Activated T-helper 2 cell treated with anti-CD3 and anti-CD28 coated beads, Interferon-gamma antibody, Interleukin-2, Interleukin-4, amounts not matched to agents 10 μg/mL and 5 μg/mL and 100 μg/mL, durations not matched to agents 14 hours and 24 hours and 36 hours (primary cell): ENCODE measurements around the gene CFAP251. TPM values are rescaled to one million over a fixed set of nuclear protein-coding genes. Genes with fewer than 3 reads are reported as not detected.

Source experiments
- DNase-seq: peaks from one replicate; pipeline ENCODE4 v3.0.0; 2021; ENCODE audit warnings: low spot score
- H3K27ac Mint-ChIP-seq: one replicate; pipeline ENCODE4 v1.8.0; 2021; ENCODE audit warnings: mixed read lengths
- H3K27me3 Mint-ChIP-seq: one replicate; pipeline ENCODE4 v1.8.0; 2021; ENCODE audit warnings: low read depth, mixed read lengths
- H3K36me3 Mint-ChIP-seq: one replicate; pipeline ENCODE4 v1.8.0; 2021; ENCODE audit warnings: low read depth, mixed read lengths
- H3K4me1 Mint-ChIP-seq: one replicate; pipeline ENCODE4 v1.8.0; 2021; ENCODE audit warnings: low read depth, mixed read lengths
- H3K4me3 Mint-ChIP-seq: one replicate; pipeline ENCODE4 v1.8.0; 2021; ENCODE audit warnings: low read depth, mild to moderate bottlenecking, moderate library complexity, mixed read lengths
- H3K9me3 Mint-ChIP-seq: one replicate; pipeline ENCODE4 v1.8.0; 2021; ENCODE audit warnings: mixed read lengths
- intact Hi-C: fragments of 100-400 bp; cut with micrococcal nuclease; formaldehyde crosslinking; loops from one replicate; pipeline ENCODE4 v1.15.1; 2023
- total RNA-seq: library from RNA; stranded (reverse); gene quantifications from 2 replicates; pipeline ENCODE4 v1.2.3, GENCODE V29; 2022

The CFAP251 gene
- total RNA-seq, 1 donor from 2014 or later, result 0.82 TPM

DNA sequence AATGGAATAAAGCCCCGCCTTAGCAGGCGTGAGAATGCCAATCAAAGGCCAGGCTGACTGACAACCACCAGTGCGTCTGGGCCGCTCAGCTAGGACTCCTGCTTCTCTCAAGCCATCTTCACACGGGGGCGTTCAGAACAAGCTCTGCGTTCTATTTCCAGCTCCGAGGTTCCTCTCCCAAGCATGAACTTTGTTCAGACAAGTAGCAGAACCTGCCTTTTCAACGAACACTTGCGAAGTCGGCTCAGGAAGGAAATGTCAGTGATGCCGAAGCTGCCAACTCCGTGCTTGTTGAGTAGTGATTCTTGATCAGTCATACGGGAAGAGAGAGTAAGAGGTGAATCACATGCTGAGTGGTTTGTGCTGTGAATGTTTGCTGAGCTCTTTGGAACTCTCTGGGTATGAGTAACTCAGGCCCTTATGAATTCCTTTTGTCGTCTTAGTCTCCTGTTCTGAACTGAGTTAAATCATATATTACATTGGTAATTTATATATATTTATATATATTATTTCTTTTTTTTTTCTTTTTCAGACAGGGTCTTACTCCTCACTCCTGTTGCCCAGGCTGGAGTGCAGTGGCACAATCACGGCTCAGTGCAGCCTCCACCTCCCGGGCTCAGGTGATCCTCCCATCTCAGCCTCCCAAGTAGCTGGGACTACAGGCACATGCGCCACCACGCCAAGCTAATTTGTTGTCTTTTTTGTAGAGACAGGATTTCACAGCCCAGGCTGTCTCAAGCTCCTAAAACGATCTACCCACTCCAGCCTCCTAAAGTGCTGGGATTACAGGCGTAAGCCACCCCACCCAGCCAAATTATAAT is 73.9 kb downstream of the CFAP251 start:
- H3K36me3 Mint-ChIP-seq, result no peaks in the 10 kb centered on the region
- peak overlapping the region; percentile 88 for H3K27ac Mint-ChIP-seq
- H3K4me1 Mint-ChIP-seq, result peaks cover 17% of the 10 kb centered on the region
- H3K9me3 Mint-ChIP-seq, result no peaks in the 10 kb centered on the region
- H3K27me3 Mint-ChIP-seq, result peaks cover 11% of the 10 kb centered on the region
- no peak overlapping the region for H3K4me3 Mint-ChIP-seq
- intact Hi-C loops, result loop anchor here (5.0 kb wide), 1 partner anchor 90 kb away; no protein-coding TSS in a partner anchor
- DNase-seq, result peak; percentile 43

DNA sequence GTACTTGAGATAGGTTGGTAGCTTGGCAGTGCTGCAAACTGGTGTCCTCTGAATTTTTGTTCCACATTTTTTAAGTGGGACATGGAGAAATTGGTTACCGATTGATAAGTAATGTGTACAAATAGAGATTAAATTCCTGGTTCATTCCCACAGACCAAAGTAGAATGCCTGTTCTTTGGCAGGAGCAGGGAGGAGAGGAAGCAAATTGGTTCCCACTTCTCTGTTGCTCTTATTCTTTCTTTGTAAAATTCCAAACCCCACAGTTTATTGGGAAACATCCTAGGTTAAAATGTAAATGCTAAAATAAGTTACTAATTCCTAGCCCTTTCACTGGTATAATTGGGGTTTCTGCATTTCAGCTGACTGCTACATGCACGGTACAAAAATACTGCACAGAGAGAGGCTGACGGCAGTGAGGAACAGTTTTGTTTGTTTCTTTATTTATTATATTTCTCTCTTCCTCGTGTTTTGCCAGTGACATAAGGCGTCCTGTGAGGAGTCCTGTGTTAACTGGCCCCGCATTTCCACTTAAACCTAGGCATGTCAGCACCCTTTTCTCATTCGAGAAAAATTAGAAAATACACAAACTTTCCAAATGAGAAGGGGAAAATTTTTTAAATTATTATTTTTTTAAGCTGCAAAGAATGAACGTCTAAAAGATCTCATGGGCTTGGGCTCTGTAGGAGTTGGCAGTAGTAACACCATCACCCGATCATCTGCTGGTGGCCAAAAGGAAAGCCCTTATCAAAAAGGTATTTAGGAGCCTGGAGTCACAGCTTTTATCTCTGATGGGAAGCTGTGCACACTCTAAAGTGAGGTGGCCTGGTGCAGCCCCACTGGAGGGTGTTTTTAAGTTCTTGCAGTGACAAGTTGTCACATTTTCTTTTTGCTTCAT is 77.9 kb downstream of the CFAP251 start:
- H3K4me1 Mint-ChIP-seq, result peaks cover 10% of the 10 kb centered on the region
- peaks cover 6% of the 10 kb centered on the region for H3K9me3 Mint-ChIP-seq
- intact Hi-C loops, result no loop called here
- H3K27ac Mint-ChIP-seq, result no peak overlapping the region
- H3K36me3 Mint-ChIP-seq, result no peaks in the 10 kb centered on the region
- H3K4me3 Mint-ChIP-seq, result no peak overlapping the region
- peaks cover 11% of the 10 kb centered on the region for H3K27me3 Mint-ChIP-seq
- no peak for DNase-seq

DNA sequence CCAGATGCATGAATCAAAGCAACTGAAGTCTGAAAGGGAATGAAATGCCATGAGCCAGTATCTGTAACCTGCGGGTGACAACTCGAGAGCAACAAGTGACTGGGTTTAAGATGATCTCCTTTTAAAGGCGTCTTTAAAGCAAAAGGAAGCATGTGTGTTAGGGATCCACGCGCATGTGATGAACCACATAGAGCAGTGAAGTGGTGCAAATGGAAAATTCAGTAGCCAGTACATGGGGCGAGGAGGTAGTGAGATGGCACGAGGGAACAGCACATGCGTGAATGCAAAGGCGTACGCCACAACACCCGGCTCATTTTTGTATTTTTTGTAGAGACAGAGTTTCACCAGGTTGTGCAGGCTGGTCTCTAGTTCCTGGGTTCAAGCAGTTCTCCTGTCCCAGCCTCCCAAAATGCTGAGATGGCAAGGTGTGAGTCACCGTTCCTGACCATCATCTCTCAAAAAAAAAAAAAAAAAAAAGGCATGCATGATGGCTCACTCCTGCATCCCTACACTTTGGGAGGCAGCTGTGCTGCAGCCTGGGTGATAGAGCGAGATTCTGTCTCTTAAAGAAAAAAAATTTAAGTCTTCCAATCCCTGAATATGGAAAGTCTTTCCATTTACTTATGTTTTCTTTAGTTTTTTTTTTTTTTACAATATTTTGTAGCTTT is 78.7 kb downstream of the CFAP251 start:
- H3K4me1 Mint-ChIP-seq, result peaks cover 2% of the 10 kb centered on the region
- no peak overlapping the region for H3K4me3 Mint-ChIP-seq
- peaks cover 6% of the 10 kb centered on the region for H3K9me3 Mint-ChIP-seq
- H3K27ac Mint-ChIP-seq, result no peak overlapping the region
- H3K27me3 Mint-ChIP-seq, result peaks cover 11% of the 10 kb centered on the region
- intact Hi-C loops, result no loop called here
- no peak for DNase-seq
- H3K36me3 Mint-ChIP-seq, result no peaks in the 10 kb centered on the region

DNA sequence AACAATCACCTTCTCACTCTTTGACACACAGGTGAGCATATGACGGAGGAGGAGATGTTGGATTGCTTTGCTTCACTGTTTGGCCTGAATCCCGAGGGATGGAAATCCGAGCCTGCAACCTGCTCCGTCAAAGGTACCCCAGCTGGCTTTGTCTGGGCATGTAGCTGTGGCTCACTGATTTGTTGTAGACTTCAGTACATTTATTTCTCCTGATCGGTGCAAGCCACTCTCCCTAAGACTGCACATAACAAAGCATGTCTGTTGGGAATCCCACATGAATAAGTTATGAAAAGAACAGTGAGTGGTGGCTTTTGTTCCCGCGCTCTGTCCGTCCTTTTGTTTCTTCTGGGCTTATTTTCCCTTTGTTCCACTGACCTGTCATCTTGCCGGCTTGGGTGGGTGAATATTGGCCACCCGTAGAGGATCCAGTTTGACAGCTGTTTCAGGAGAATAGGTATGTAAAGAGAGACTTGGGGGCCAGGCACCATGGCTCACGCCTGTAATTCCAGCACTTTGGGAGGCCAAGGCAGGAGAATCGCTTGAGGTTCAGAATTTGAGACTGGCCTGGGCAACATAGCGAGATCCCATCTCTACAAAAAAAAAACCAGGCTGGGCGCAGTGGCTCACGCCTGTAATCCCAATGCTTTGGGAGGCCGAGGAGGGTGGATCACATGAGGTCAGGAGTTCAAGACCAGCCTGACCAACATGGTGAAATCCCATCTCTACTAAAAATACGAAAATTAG is 83.2 kb downstream of the CFAP251 start:
- no peak for DNase-seq
- Mint-ChIP-seq H3K4me1 (peaks cover 5% of the 10 kb centered on the region), H3K36me3 (no peaks in the 10 kb centered on the region), H3K4me3 (no peak overlapping the region), H3K9me3 (peaks cover 6% of the 10 kb centered on the region), H3K27me3 (peaks cover 23% of the 10 kb centered on the region), H3K27ac (no peak overlapping the region)
- intact Hi-C loops, result no loop called here

DNA sequence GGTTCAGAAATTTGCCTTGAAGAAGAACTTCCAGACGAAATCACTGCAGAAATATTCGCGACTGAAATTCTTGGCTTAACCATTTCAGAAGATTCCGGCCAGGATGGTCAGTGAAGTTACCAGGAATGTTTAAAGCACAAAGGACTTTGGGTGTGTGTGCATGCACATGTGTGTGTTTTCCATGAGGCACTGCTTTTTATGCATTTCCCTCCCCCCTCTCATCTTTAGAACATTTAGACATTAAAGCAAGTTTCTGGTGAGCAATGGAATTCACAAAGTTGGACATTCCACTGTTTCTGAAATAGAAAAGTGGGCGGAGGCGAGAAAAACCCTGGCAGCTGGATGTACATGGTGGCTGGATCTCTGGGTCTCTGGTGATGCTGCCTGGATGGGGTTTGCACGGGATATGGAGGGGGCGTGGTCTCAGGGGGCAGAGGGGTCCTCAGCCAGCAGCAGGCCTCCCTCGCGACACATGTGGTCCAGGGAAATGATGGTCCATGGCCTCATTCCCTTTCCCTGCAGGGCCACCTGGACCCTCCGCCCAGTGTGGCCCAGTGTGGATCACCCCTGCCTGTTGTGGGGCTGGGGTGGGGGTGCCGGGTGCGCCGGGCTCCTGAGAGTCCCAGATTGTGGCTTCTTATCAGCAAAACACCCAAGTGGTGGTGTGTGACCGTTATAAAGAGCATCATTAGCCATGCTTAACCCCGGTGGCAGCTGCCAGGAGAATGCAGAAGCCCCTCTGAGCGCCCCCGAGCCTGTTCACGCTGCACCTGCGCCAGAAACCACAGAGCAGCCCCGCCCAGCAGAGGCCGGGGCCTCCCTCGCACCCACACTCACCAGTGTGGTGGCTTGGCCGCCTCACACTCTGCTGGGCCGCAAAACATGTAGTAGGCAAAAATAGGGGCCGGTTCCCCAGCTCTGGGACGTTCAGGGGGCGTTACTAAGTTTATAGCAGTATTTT is 85.5 kb downstream of the CFAP251 start:
- no peak overlapping the region for H3K4me3 Mint-ChIP-seq
- H3K4me1 Mint-ChIP-seq, result peaks cover 7% of the 10 kb centered on the region
- H3K27me3 Mint-ChIP-seq, result peaks cover 30% of the 10 kb centered on the region
- H3K27ac Mint-ChIP-seq, result no peak overlapping the region
- no peak for DNase-seq
- intact Hi-C loops, result no loop called here
- no peaks in the 10 kb centered on the region for H3K36me3 Mint-ChIP-seq
- peaks cover 6% of the 10 kb centered on the region for H3K9me3 Mint-ChIP-seq

DNA sequence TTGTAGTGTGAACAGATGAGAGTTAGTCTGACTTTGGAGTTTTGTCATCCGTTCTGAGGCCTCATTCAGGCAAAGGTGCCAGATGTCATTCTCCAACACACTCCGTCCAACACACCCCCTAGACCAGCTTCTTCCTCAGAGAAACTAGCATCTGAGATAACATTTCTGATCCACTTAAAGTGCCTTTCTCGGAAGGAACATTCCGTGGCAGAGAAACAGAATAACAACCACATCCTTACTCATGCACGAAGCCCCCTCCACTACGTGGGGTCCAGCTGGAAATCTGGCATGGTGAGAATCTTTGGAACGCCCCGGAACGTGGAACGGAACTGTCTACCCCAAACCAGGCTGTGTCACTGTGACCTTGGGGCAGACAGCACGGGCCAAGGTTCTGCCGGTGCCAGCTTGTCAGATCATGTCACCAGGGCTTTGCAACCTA is 86.3 kb downstream of the CFAP251 start:
- intact Hi-C loops, result no loop called here
- H3K9me3 Mint-ChIP-seq, result peaks cover 1% of the 10 kb centered on the region
- no peak overlapping the region for H3K27ac Mint-ChIP-seq
- H3K27me3 Mint-ChIP-seq, result peaks cover 30% of the 10 kb centered on the region
- no peak for DNase-seq
- peaks cover 7% of the 10 kb centered on the region for H3K4me1 Mint-ChIP-seq
- H3K4me3 Mint-ChIP-seq, result no peak overlapping the region
- H3K36me3 Mint-ChIP-seq, result no peaks in the 10 kb centered on the region

DNA sequence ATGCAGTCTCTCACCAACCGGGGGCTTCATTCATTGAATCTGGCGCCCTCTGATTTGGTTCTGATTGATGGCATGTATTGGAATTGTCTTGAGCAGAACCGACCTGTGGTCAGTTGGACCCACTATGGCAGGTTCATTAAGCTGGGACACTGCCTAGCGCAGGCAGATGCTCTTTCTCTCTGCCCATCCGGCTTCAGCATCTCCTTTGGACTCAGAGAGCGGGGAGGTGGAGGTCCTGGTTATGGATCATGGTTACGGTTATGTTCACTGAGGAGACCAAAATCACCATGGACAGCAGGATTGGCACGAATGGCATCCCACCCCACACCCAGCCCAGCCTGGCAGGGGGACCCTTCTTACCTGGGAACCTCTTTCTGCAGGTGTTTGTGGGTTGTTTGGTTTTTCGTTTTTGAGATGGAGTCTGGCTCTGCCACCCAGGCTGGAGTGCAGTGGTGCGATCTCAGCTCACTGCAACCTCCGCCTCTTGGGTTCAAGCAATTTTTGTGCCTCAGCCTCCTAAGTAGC is 86.9 kb downstream of the CFAP251 start:
- no peaks in the 10 kb centered on the region for H3K9me3 Mint-ChIP-seq
- H3K27ac Mint-ChIP-seq, result no peak overlapping the region
- intact Hi-C loops, result no loop called here
- H3K36me3 Mint-ChIP-seq, result no peaks in the 10 kb centered on the region
- no peak for DNase-seq
- H3K4me3 Mint-ChIP-seq, result no peak overlapping the region
- H3K27me3 Mint-ChIP-seq, result peaks cover 30% of the 10 kb centered on the region
- peaks cover 7% of the 10 kb centered on the region for H3K4me1 Mint-ChIP-seq

DNA sequence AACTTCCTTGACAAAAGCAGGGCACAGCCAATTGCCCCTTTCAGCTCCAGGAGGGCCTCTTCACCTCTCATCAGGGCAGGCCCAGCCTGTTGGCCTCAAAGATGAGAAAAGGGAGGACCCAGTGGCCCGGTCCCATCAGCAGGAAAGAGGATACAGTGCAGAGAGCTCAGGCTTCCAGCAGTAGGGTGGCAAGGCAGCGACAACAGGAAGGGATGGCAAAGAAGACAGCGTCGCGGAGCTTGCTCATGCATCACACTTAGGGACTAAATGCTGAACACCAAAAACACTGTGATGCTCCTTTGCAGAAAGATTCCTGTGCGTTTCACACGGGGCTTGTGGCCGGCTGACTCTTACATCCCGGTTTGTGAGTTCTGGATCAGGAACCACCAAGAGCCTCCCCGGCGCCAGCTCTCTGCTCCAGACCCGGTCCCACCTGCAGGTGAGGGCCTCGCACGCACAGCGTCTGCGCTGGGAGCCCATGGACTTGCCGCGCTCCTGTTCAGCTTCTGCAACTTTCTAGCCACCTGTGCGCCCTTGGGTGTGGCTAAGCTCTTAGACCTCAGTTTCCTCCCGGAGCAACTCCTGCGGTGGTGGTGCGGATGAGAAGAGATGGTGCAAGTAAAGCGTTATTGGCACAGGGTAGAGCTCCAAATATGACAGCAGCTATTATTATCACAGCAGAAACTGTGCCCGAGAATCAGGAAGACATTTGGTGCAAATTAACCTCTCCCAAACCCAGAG is 88.0 kb downstream of the CFAP251 start:
- no peaks in the 10 kb centered on the region for H3K36me3 Mint-ChIP-seq
- H3K27ac Mint-ChIP-seq, result no peak overlapping the region
- H3K4me1 Mint-ChIP-seq, result peaks cover 7% of the 10 kb centered on the region
- intact Hi-C loops, result no loop called here
- DNase-seq, result no peak
- no peaks in the 10 kb centered on the region for H3K9me3 Mint-ChIP-seq
- peaks cover 30% of the 10 kb centered on the region for H3K27me3 Mint-ChIP-seq
- no peak overlapping the region for H3K4me3 Mint-ChIP-seq

DNA sequence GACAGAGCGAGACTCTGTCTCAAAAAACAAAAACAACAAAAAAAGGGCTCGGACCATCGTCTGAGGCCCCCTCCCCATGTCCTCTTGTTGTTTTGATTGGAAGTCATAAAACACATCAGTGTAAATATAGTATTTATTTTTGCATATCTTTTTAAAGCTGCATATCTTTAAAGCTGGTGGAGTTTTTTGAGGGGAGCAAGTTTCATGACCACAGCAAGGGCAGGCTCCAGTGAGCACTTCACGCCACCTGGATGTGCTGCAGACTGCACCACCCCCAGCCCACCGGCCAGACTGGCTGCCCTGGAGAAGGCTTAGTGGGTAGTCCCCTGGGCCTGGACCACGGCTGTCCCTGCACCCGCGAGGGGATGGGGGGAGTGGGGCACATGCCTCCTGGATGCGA is 91.3 kb downstream of the CFAP251 start:
- Mint-ChIP-seq H3K4me1 (peaks cover 9% of the 10 kb centered on the region), H3K9me3 (no peaks in the 10 kb centered on the region), H3K36me3 (no peaks in the 10 kb centered on the region), H3K27me3 (peaks cover 18% of the 10 kb centered on the region), H3K27ac (no peak overlapping the region), H3K4me3 (no peak overlapping the region)
- intact Hi-C loops, result no loop called here
- DNase-seq, result no peak

DNA sequence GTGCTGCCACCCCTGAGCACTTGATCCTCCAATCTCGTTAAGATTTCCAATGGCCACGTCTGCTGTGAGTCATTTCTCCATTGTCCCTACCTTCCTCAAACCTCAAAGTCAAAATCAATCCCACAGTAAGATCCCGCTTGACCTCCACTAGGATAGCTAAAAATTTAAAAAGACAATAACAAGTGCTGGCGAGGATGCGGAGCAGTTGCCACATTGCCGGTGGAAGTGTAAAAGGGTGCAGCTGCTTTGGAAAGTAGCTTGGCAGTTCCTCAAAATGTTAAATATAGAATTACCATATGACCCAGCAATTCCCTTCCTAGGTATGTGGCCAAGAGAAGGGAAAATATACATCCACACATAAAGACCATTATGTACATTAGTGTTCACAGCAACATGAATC is 93.8 kb downstream of the CFAP251 start:
- no peaks in the 10 kb centered on the region for H3K36me3 Mint-ChIP-seq
- no peak for DNase-seq
- H3K4me1 Mint-ChIP-seq, result peaks cover 2% of the 10 kb centered on the region
- no peak overlapping the region for H3K4me3 Mint-ChIP-seq
- no peak overlapping the region for H3K27ac Mint-ChIP-seq
- no peaks in the 10 kb centered on the region for H3K9me3 Mint-ChIP-seq
- peaks cover 6% of the 10 kb centered on the region for H3K27me3 Mint-ChIP-seq
- intact Hi-C loops, result no loop called here

DNA sequence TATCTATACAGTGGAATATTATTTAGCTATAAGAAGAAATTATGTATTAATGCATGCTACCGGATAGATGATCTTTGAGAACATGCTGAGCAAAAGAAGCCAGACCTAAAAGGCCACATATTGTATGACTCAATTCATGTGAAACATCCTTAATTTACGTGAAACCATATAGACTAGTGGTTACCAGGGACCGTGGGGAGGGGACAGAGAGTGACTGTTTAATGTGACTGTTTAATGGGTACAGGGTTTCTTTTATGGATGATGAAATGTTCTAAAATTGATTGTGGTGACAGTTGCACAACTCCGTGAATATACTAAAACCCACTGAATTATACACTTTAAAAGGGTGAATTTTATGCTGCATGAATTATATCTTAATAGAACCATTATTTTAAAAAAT is 94.7 kb downstream of the CFAP251 start:
- Mint-ChIP-seq H3K4me1 (peaks cover 2% of the 10 kb centered on the region), H3K4me3 (no peak overlapping the region), H3K36me3 (no peaks in the 10 kb centered on the region), H3K27me3 (peaks cover 2% of the 10 kb centered on the region), H3K9me3 (peaks cover under 1% of the 10 kb centered on the region), H3K27ac (no peak overlapping the region)
- DNase-seq, result no peak
- intact Hi-C loops, result no loop called here
